Measurements from ENCODE around the gene TPO. TPM values are rescaled to one million over a fixed set of nuclear protein-coding genes. Genes with fewer than 3 reads are reported as not detected.

Gene TPO
- polyA plus RNA-seq, 3 donors from 2014 or later = not detected

DNA sequence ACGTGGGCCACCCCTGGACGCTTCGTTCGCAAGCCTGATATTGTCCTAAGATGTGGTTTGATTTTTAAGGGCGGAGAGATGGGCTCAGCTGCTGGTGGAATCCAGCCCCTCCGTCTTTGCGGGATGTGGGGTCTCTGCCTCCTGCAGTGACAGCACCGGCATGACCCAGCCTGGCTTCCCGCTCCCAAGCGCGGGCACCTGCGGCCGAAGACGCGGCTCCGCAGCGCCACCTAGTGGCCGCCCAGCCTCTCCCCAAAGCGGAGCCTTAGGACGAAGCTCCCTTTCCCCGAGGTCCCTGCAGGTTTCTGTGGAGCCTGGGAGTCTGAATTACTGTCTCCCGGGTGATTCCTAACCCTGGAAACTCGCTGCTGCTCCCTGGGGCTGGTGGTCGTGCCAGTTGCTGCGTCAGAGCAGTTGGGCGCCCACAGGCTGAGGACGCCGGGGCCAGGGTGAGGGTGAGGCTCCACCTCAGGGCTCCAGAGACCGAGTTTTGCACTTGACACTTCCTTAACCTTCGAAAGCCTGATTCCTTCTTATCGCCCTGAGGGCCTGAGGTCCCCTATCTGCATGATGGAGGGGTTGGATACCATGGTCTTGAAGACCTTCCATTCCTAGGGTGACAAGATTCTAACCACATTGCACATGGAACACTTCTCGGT, 137.5 kb downstream of the TPO start:
- no peaks in the 10 kb centered on the region for H3K36me3 Mint-ChIP-seq

DNA sequence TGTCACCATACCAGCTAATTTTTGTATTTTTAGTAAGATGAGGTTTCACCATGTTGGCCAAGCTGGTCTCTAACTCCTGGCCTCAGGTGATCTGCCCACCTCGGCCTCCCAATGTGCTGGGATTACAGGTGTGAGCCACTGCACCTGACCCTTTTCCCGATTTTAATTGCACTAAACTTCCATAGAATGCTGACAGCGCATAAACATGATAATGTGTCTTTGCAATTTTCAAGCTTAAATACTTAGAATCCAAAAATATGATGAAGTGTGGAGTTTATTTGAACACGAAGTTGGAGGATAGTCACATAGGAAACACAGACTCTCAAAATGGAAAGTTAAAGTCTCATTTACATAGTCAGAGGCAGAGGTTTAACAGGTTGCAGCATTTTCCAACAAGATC, 138.6 kb downstream of the TPO start:
- Mint-ChIP-seq H3K27me3 (ENCODE audit: low read depth in 3 of 3) (peaks cover 1 to 9% (median 2%) of the 10 kb centered on the region in 3 donors), H3K4me3 (no peak overlapping the region), H3K36me3 (no peaks in the 10 kb centered on the region), H3K27ac (no peak overlapping the region), H3K4me1 (peaks cover 21 to 24% of the 10 kb centered on the region in 2 donors), H3K9me3 (no peaks in the 10 kb centered on the region)
- no peak for DNase-seq

More for the DNA sequence above, 137.5 kb downstream of the TPO start:
- Mint-ChIP-seq H3K9me3 (no peaks in the 10 kb centered on the region), H3K4me1 (peaks cover 21 to 27% of the 10 kb centered on the region in 2 donors), H3K27me3 (ENCODE audit: low read depth in 3 of 3) (peaks cover 1 to 11% (median 2%) of the 10 kb centered on the region in 3 donors), H3K27ac (no peak overlapping the region), H3K4me3 (no peak overlapping the region)
- DNase-seq = peak; percentile 42 to 47 (median 44)

DNA sequence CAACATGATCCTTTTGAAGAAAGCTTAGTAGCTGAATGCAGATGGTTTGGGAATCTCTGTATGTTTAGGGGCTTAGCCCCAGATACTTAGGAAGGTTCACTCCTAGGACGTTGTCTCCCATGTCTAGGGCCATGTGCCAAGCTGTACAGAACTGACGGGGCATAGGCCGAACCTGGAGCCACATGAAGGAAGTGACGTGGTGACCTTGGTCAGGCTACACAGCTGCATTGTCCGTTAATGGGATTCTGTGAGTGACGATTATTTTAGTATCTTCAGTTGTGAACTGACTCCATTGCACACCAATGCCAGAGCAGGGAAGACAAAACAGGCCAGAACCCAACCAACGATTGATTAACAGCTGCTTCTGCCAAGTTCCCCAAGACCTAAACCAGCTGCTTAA, 139.3 kb downstream of the TPO start:
- no peak for DNase-seq
- Mint-ChIP-seq H3K27ac (no peak overlapping the region), H3K36me3 (no peaks in the 10 kb centered on the region), H3K9me3 (no peaks in the 10 kb centered on the region), H3K4me3 (no peak overlapping the region), H3K4me1 (peaks cover 17 to 21% of the 10 kb centered on the region in 2 donors), H3K27me3 (ENCODE audit: low read depth in 3 of 3) (peaks cover 0 to 9% (median 2%) of the 10 kb centered on the region in 3 donors)

DNA sequence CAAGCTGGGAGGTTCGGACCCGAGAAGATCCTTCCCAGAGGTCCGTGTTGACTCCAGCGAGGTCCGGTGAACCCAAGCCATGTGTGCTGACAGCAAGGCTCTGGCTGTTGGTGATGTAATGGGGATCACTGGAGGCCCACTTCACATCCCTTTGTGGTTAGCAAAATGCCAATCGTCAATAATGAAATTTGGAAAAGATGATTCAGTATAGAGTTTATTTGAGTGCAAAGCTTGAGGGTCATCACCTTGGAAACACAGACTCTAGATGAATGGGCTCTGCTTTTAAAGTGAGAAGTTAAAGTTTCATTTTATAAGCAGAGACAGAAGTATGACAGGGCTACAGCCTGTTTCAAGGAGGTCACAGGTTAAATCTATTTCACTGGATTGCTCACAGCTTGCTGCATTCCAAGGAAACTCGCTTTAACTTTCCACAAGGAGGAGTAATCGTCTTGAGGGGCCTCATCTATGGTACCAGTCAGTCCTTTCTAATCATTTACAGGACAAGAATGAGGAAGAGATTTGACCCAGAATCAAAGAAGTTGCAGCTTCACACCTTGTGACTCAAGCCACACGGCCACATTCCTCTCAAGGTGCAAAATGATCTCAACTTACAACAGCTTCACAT, 140.5 kb downstream of the TPO start:
- Mint-ChIP-seq H3K9me3 (no peaks in the 10 kb centered on the region), H3K27me3 (ENCODE audit: low read depth in 3 of 3) (peaks cover 0 to 6% (median 2%) of the 10 kb centered on the region in 3 donors), H3K4me1 (peaks cover 10 to 17% of the 10 kb centered on the region in 2 donors), H3K36me3 (no peaks in the 10 kb centered on the region), H3K27ac (no peak overlapping the region), H3K4me3 (no peak overlapping the region)
- peak in 1 of 3 donors; percentile 12 for DNase-seq

DNA sequence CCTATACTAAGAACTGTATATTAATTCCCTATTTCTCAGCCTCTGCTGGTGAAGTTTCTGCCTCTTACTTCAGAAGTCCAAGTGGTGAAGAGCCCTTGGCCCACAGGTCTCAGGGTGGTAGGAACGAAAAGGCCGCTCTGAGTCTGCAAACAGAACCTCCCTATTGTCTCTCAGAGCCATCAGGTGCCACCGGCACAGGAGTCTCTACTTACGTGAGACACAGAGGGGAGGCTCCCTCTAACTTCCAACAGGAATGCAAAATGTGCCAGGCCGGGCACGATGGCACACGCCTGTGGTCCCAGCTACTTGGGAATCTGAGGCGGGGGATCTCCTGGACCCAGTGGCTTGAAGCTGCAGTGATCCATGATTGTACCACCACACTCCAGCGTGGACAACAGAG, 143.0 kb downstream of the TPO start:
- no peaks in the 10 kb centered on the region for H3K36me3 Mint-ChIP-seq
- H3K27ac Mint-ChIP-seq = no peak overlapping the region
- H3K4me1 Mint-ChIP-seq = peaks cover 14 to 15% of the 10 kb centered on the region in 2 donors
- DNase-seq = no peak
- no peaks in the 10 kb centered on the region for H3K9me3 Mint-ChIP-seq
- H3K27me3 Mint-ChIP-seq (ENCODE audit: low read depth in 3 of 3) = peaks cover 2 to 7% (median 5%) of the 10 kb centered on the region in 3 donors
- no peak overlapping the region for H3K4me3 Mint-ChIP-seq

DNA sequence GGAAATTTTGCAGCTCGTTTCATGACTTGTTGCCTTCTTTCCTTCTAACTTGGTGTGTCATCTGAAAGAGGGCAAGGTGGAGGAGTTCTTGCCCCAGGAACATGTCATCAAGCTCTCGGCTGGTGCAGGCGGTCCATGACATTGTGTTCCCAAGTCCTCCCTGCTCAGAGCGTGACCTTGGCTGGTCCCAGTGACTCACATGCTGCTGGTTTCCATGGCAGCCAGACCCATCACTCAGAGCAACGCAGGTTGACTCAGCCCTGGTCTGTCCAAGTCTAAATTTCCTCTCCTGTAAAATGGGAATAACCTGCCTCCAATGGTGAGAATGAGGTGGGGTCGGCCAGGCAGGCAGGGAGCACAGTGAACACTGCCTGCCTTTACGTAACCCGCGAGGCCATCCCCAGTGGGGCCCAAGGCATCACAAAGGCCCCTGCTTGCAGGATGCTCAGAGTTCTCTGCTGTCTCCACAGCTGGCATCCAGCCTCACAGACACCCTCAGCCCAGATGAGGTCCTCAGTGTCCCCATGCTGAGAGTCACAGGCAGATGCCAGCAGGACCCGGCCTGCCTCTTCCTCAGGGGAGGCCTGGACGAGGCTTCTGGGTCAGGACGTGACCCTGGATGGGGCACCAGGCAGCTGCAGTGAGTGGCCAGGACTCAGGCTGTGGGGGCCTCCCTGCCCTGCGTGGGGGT, 143.7 kb downstream of the TPO start:
- DNase-seq = no peak
- Mint-ChIP-seq H3K36me3 (no peaks in the 10 kb centered on the region), H3K4me1 (peaks cover 14 to 18% of the 10 kb centered on the region in 2 donors), H3K27me3 (ENCODE audit: low read depth in 3 of 3) (peaks cover 4 to 5% (median 5%) of the 10 kb centered on the region in 3 donors), H3K4me3 (no peak overlapping the region), H3K27ac (no peak overlapping the region), H3K9me3 (no peaks in the 10 kb centered on the region)

DNA sequence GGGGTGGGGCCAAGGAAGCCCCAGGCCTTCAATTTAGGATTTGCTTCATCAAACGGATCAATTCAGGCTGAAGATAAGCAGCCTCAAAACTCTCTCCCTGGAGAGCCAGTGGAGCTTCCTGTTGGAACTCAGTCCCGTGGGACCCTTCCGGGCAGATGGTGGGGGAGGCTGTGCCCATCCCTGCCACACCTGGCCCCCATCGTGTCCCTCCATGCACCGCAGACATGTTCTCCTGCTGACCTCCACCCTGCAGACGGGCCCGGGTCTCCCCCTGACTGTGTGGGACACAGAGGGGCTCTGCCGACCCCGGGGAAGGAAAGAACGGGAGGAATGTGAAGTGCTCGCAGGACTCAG, 144.2 kb downstream of the TPO start:
- Mint-ChIP-seq H3K9me3 (no peaks in the 10 kb centered on the region), H3K4me1 (peaks cover 14 to 20% of the 10 kb centered on the region in 2 donors), H3K4me3 (no peak overlapping the region), H3K27me3 (ENCODE audit: low read depth in 3 of 3) (peaks cover 3 to 5% (median 4%) of the 10 kb centered on the region in 3 donors), H3K36me3 (no peaks in the 10 kb centered on the region), H3K27ac (no peak overlapping the region)
- no peak for DNase-seq

DNA sequence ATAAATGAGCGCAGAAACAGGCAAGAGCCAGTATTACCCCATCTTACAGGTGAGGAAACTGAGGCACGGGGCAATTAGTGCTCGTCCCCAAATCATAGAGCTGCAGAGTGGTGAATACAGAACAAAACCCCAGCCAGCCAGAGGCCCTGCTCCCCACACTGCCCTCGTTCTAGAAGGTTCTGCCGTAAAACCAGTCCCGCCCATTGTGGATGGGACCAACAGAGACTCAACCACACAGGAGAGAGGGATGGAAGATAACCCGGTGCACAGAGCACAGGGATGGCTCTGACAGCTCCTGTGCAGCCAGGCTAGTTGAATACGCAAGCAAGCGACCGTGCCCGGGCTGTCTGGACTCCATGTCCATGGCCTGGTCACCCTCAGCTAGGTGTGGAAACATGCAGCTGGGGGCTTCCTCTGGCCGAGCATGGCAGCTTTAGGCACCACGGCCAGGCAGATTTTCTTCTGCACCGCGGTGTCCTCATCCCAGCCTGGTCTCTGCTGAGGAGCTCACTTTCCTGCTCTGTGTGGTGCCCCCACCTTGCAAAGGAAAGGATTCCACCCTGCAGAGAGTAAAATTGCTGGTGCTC, 146.4 kb downstream of the TPO start:
- Mint-ChIP-seq H3K27ac (no peak overlapping the region), H3K36me3 (no peaks in the 10 kb centered on the region), H3K9me3 (no peaks in the 10 kb centered on the region), H3K27me3 (ENCODE audit: low read depth in 3 of 3) (peaks cover 3 to 6% (median 5%) of the 10 kb centered on the region in 3 donors), H3K4me1 (peaks cover 23 to 32% of the 10 kb centered on the region in 2 donors), H3K4me3 (no peak overlapping the region)
- DNase-seq = no peak

DNA sequence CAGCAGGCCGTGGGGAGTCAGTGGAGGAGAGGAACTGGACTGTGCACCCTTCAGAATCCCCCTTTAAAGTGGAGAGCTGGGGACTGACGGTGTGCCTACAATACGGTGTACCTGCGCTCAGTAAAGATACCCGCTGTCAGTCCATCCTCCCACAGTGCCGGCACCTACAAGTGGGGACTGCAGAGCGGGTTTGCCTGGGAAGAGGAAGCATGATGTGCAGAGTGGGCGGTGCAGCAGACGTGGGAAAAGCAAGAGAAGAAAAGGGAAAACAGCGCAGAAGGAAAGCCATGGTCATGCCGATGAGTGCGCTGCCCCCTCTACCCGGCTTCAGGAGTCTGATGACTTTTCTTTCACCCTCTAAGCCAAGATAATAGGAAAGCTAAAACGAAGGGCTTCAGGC, 148.0 kb downstream of the TPO start:
- no peak overlapping the region for H3K4me3 Mint-ChIP-seq
- no peaks in the 10 kb centered on the region for H3K36me3 Mint-ChIP-seq
- H3K9me3 Mint-ChIP-seq = no peaks in the 10 kb centered on the region
- peaks cover 29 to 38% of the 10 kb centered on the region in 2 donors for H3K4me1 Mint-ChIP-seq
- DNase-seq = no peak
- peaks cover 1 to 6% (median 3%) of the 10 kb centered on the region in 3 donors for H3K27me3 Mint-ChIP-seq (ENCODE audit: low read depth in 3 of 3)
- H3K27ac Mint-ChIP-seq = no peak overlapping the region

DNA sequence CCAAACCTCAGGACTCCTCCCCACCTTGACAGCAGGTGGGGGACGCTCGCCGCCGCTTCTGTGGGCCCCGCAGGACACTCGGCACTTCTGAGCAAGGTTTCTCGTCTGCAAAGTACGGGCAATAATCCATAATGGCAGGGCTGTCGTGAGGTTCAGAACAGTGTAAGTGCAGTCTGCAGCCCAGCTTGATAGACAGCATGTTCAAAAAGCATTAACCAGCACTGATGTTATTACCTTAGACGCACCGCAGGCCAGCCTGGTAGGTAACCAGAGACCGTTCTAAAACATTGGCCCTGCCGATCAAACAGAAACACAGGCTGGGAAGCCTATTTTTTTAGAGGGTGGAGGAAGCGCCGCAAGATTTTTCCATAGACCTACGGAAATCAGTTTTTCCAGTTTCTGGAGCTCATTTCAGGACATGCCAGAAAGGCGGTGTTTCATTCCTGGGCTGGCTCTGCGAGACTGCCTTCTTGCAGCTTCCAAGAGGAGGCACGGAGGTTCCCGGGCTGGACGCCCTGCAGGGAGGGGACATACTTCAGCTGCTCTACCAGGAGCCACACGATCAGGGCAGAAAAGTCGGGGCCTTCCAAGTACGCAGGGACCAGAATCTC, 148.7 kb downstream of the TPO start:
- Mint-ChIP-seq H3K36me3 (no peaks in the 10 kb centered on the region), H3K27me3 (ENCODE audit: low read depth in 3 of 3) (peaks cover 1 to 6% (median 3%) of the 10 kb centered on the region in 3 donors), H3K4me1 (peaks cover 29 to 38% of the 10 kb centered on the region in 2 donors), H3K27ac (no peak overlapping the region), H3K4me3 (no peak overlapping the region), H3K9me3 (no peaks in the 10 kb centered on the region)
- DNase-seq = no peak

DNA sequence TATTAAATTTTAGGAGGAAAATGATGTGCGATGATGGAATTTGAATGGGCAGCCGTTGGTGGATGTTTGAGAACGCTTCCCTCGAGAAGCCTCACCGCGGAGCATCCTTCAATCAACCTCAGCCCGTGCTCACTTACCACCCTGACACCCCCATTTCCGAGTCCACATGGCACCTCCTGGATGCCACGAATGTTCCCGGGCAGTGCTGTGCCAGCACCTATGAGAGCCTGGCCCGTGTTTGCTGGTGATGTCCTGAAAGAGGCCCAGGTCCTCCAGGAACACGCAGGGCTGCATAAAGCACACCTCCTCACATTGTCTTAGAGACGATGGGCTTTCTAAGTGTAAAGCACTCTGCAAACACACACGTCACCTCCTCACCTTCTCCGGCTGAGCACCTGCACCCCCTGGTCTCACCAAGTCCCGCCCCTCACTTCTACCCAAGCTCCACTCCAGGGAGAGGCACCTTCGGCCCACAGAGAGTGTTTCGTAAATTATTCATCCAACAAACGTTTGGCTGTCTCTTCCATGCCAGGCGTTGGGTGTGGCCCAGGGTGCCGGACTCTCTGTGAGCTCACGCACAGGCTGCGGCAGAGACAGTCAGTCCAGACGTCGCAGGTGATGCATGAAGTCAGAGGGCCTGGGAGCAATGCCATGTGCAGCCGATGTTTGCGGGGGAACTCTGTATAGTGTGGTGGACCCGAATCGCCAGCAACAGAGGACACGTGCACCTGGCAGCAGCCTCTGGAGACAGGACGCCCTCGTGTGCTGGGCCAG, 150.0 kb downstream of the TPO start:
- Mint-ChIP-seq H3K27me3 (ENCODE audit: low read depth in 3 of 3) (peaks cover 3 to 6% (median 6%) of the 10 kb centered on the region in 3 donors), H3K4me1 (peaks cover 29 to 38% of the 10 kb centered on the region in 2 donors), H3K9me3 (no peaks in the 10 kb centered on the region), H3K4me3 (peak overlapping the region in 1 of 5 donors; percentile 58), H3K27ac (no peak overlapping the region), H3K36me3 (no peaks in the 10 kb centered on the region)
- DNase-seq = no peak

DNA sequence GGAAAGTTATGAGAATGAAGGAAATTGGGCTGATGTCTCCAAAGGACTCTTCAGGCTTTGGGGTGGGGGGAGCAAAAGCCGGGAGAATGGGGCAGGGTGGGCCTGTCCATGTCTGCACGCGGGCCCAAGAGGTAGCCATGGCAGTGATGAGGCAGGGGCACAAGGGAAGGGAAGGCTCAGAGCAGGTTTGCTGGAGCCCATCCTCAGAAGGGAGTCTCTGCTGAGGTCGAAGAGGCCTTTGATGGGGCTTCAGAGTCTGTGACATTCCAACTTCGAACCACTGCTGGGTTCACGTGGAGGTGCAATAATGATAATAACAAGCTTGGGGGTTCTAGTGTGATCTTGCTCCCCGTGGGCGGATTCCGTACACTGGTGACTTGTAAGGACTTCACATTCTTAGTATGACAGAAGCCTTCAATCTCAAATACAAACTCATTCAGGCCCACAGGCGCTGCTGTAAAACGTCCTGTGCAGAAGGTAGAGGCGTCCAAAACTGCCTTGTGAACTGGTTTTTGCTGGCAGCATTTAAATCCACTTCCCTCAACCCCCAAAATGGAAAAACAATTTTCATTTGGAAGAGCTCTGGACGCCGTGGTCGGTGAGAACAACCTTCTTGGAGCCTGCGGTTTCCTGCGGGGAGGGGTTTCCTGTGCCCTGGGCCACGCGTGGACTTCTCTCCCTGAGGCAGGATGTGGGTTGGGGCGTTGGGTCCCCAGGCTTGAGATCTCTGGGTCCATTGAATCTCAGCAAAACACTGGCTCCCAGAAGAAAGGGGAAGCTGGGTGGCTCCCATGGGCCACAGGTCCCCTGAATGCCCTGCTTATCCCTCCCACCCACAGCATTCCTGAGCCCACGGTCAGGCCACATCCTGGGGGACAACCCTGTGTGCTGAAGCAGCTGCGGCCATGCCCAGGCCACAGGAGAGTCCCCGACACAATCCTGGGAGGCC, 151.0 kb downstream of the TPO start:
- peak; percentile 23 to 43 (median 23) for DNase-seq
- H3K4me1 Mint-ChIP-seq = peaks cover 29 to 38% of the 10 kb centered on the region in 2 donors
- no peaks in the 10 kb centered on the region for H3K9me3 Mint-ChIP-seq
- peak overlapping the region; percentile 40 to 66 (median 58) for H3K4me3 Mint-ChIP-seq
- H3K27me3 Mint-ChIP-seq (ENCODE audit: low read depth in 3 of 3) = peaks cover 3 to 6% (median 6%) of the 10 kb centered on the region in 3 donors
- H3K36me3 Mint-ChIP-seq = no peaks in the 10 kb centered on the region
- H3K27ac Mint-ChIP-seq = peak overlapping the region in 2 of 6 donors; percentile 36 to 61
